Calu3 (cell line): ENCODE data around the gene PELO. TPM values are rescaled to one million over a fixed set of nuclear protein-coding genes. Genes with fewer than 3 reads are reported as not detected.

Experiments
- BruUV-seq: library from RNA; stranded (reverse); fragments of 400-500 nt; replicated peaks from 2 replicates; lab custom pipeline; 2021; lab: Mats Ljungman, UMichigan
- CTCF ChIA-PET: fragments of 300-600 bp; sonication (Branson Sonifier 250); formaldehyde crosslinking; loops from one replicate; lab custom pipeline; 2022; ENCODE audit warnings: antibody characterized with exemption; lab: Charles Lee
- DNase-seq: peaks from one replicate; pipeline ENCODE4 v3.0.0; 2022
- H3K27ac Mint-ChIP-seq: one replicate; pipeline ENCODE4 v1.8.0; 2022; ENCODE audit warnings: mixed read lengths; ENCODE audit not compliant: unreplicated experiment
- H3K27me3 Mint-ChIP-seq: one replicate; pipeline ENCODE4 v1.8.0; 2022; ENCODE audit warnings: mixed read lengths; ENCODE audit not compliant: unreplicated experiment
- H3K36me3 Mint-ChIP-seq: one replicate; pipeline ENCODE4 v1.8.0; 2022; ENCODE audit warnings: mild to moderate bottlenecking, moderate library complexity, mixed read lengths; ENCODE audit not compliant: insufficient read depth, unreplicated experiment
- H3K4me1 Mint-ChIP-seq: one replicate; pipeline ENCODE4 v1.8.0; 2022; ENCODE audit warnings: mild to moderate bottlenecking, low read depth, mixed read lengths; ENCODE audit not compliant: unreplicated experiment
- H3K4me3 Mint-ChIP-seq: one replicate; pipeline ENCODE4 v1.8.0; 2022; ENCODE audit warnings: mild to moderate bottlenecking, low read depth, moderate library complexity, mixed read lengths; ENCODE audit not compliant: unreplicated experiment
- H3K9me3 Mint-ChIP-seq: one replicate; pipeline ENCODE4 v1.8.0; 2022; ENCODE audit warnings: low read depth, mixed read lengths; ENCODE audit not compliant: unreplicated experiment
- CTCF ChIP-seq: fragments of 200-600 bp; IDR thresholded peaks from one replicate; pipeline ENCODE4 v1.8.0; 2022; ENCODE audit warnings: antibody characterized with exemption; ENCODE audit not compliant: unreplicated experiment
- intact Hi-C: fragments of 100-400 bp; cut with micrococcal nuclease; formaldehyde crosslinking; loops from one replicate; pipeline ENCODE4 v1.10.0; 2022; ENCODE audit not compliant: unreplicated experiment
- total RNA-seq: library from RNA; stranded (reverse); gene quantifications from 2 replicates; pipeline ENCODE4 v1.2.3, GENCODE V29; 2022

The PELO gene
- total RNA-seq, 1 experiment from 2014 or later: 24.6 TPM

GRCh38 chr5:52748590-52748989 lies 39.1 kb upstream of the PELO start:
- no peak for TF ChIP-seq CTCF
- no peak for DNase-seq
- Mint-ChIP-seq H3K27me3 (no peaks in the 10 kb centered on the region), H3K9me3 (no peaks in the 10 kb centered on the region), H3K4me3 (no peak overlapping the region), H3K4me1 (peaks cover 27% of the 10 kb centered on the region), H3K27ac (no peak overlapping the region), H3K36me3 (no peaks in the 10 kb centered on the region)
- intact Hi-C loops: no loop called here
- no TSS peak for BruUV-seq
- CTCF ChIA-PET: no interaction called here

GRCh38 chr5:52749666-52750065 lies 38.0 kb upstream of the PELO start:
- Mint-ChIP-seq H3K9me3 (no peaks in the 10 kb centered on the region), H3K4me1 (peaks cover 17% of the 10 kb centered on the region), H3K27ac (no peak overlapping the region), H3K36me3 (no peaks in the 10 kb centered on the region), H3K4me3 (no peak overlapping the region), H3K27me3 (no peaks in the 10 kb centered on the region)
- no TSS peak for BruUV-seq
- no peak for TF ChIP-seq CTCF
- CTCF ChIA-PET: no interaction called here
- no peak for DNase-seq
- intact Hi-C loops: no loop called here

- intact Hi-C loops: no loop called here
- Mint-ChIP-seq H3K27ac (no peak overlapping the region), H3K9me3 (no peaks in the 10 kb centered on the region), H3K36me3 (no peaks in the 10 kb centered on the region), H3K27me3 (no peaks in the 10 kb centered on the region), H3K4me1 (peaks cover 2% of the 10 kb centered on the region), H3K4me3 (no peak overlapping the region)
- BruUV-seq: no TSS peak
- no peak for TF ChIP-seq CTCF
- no peak for DNase-seq
- CTCF ChIA-PET: no interaction called here
These were observed 36.6 kb upstream of the PELO start for GRCh38 chr5:52751137-52751536.

- no peaks in the 10 kb centered on the region for H3K4me1 Mint-ChIP-seq
- intact Hi-C loops: no loop called here
- no peak overlapping the region for H3K4me3 Mint-ChIP-seq
- no peak for TF ChIP-seq CTCF
- no peaks in the 10 kb centered on the region for H3K36me3 Mint-ChIP-seq
- DNase-seq: no peak
- CTCF ChIA-PET: no interaction called here
- no peak overlapping the region for H3K27ac Mint-ChIP-seq
- no peaks in the 10 kb centered on the region for H3K9me3 Mint-ChIP-seq
- no peaks in the 10 kb centered on the region for H3K27me3 Mint-ChIP-seq
- BruUV-seq: no TSS peak
These were observed 33.7 kb upstream of the PELO start for GRCh38 chr5:52754051-52754450.

GRCh38 chr5:52757527-52757926 lies 30.2 kb upstream of the PELO start:
- no TSS peak for BruUV-seq
- no peak for TF ChIP-seq CTCF
- CTCF ChIA-PET: interaction anchor here (1.2 kb wide), 1 partner anchor 11 kb away, joined by 3 read pairs; no protein-coding TSS in a partner anchor

More at GRCh38 chr5:52757527-52757926, 30.2 kb upstream of the PELO start:
- no peaks in the 10 kb centered on the region for H3K27me3 Mint-ChIP-seq
- no peak overlapping the region for H3K27ac Mint-ChIP-seq
- no peak for DNase-seq
- no peaks in the 10 kb centered on the region for H3K36me3 Mint-ChIP-seq
- no peaks in the 10 kb centered on the region for H3K9me3 Mint-ChIP-seq
- no peaks in the 10 kb centered on the region for H3K4me1 Mint-ChIP-seq
- intact Hi-C loops: no loop called here
- H3K4me3 Mint-ChIP-seq: no peak overlapping the region
